ENCODE data around the gene MYL3.
A peak's percentile ranks its signal among the peaks of the same experiment; 100 is the strongest.
"Not testable (repeated sequence)": the region's sequence is repeated elsewhere in the genome, so short reads cannot be mapped to it uniquely, and the experiment has no call there.

MYL3 gene

GRCh38 chr3:46863261-46863782 is at the start of gene MYL3:
Gene MYL3 (minus strand): TSS chr3:46863444. CDS start chr3:46863390, 54 bp downstream.
- DNase-seq = no peak

- no peak for DNase-seq
Observed at GRCh38 chr3:46912986-46913385, 49.7 kb upstream of the MYL3 start.

- not testable (repeated sequence) for DNase-seq
Observed at GRCh38 chr3:46910914-46911313, 47.7 kb upstream of the MYL3 start.

- no peak for DNase-seq
Observed at GRCh38 chr3:46910166-46910760, 47.0 kb upstream of the MYL3 start.

GRCh38 chr3:46909535-46910161 is 46.4 kb upstream of the MYL3 start:
- peak; percentile 77 for DNase-seq

- DNase-seq = no peak
Observed at GRCh38 chr3:46908986-46909534, 45.8 kb upstream of the MYL3 start.

- DNase-seq = no peak
Observed at GRCh38 chr3:46908294-46908985, 45.2 kb upstream of the MYL3 start.

GRCh38 chr3:46907960-46908293 is 44.7 kb upstream of the MYL3 start:
- DNase-seq = no peak

GRCh38 chr3:46907271-46907670 is 44.0 kb upstream of the MYL3 start:
- no peak for DNase-seq

GRCh38 chr3:46906471-46907058 is 43.3 kb upstream of the MYL3 start:
- DNase-seq = no peak

GRCh38 chr3:46905661-46906451 is 42.6 kb upstream of the MYL3 start:
- DNase-seq = no peak

GRCh38 chr3:46905213-46905560 is 41.9 kb upstream of the MYL3 start:
- no peak for DNase-seq

GRCh38 chr3:46904303-46905212 is 41.3 kb upstream of the MYL3 start:
- DNase-seq = no peak

- no peak for DNase-seq
Observed at GRCh38 chr3:46903341-46904302, 40.4 kb upstream of the MYL3 start.

GRCh38 chr3:46902188-46902631 is 39.0 kb upstream of the MYL3 start:
- no peak for DNase-seq

- no peak for DNase-seq
Observed at GRCh38 chr3:46901591-46902187, 38.4 kb upstream of the MYL3 start.

- no peak for DNase-seq
Observed at GRCh38 chr3:46901061-46901460, 37.8 kb upstream of the MYL3 start.

- no peak for DNase-seq
Observed at GRCh38 chr3:46900356-46900755, 37.1 kb upstream of the MYL3 start.

GRCh38 chr3:46900007-46900292 is 36.7 kb upstream of the MYL3 start:
- DNase-seq = no peak
